Limb (tissue), 2 donors: Measurements from ENCODE around the gene CA11.
A peak's percentile ranks its signal among the peaks of the same experiment; 100 is the strongest.

Source experiments
- DNase-seq, 2 donors: peaks; one replicate each; pipeline ENCODE4 v3.0.0-alpha.2; 2016; ENCODE audit errors: extremely low spot score in 2 of 2

CA11 gene

GRCh38 chr19:48614436-48615230, 31.4 kb downstream of the CA11 start, which contains the start of gene FAM83E:
TSS of gene FAM83E (minus strand) at chr19:48615076. CDS start at chr19:48613372, 1,704 bp downstream.
- DNase-seq: peak in 1 of 2 donors; percentile 49

DNA sequence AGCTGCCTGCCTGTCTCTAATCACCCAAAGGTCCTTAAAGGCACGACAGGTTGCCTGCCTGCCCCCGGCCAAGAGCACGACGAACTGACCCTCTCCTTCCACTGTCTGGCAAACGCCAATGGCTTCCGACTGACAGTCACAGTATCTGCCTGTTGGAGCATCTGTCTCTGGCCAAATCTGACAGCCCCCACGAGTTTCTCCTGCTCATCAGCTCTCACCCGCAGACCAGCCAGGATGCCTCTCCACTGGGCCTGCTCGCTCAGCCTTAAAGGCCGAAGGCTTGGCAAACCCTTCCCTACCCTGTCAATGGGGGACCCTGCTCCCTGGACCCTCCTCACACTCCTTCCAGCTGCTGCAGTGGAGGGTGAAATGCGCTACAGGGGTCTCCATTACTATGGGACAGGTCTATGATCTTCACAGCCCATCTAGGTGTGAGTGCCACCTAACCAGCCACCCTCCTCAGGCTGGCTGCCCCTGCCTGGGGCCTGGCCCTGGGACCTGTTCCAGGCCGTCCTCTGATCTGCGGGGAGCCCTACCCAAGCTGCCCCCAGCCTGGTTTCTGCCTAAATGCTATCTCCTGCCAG, 32.0 kb downstream of the CA11 start:
- DNase-seq: no peak

DNA sequence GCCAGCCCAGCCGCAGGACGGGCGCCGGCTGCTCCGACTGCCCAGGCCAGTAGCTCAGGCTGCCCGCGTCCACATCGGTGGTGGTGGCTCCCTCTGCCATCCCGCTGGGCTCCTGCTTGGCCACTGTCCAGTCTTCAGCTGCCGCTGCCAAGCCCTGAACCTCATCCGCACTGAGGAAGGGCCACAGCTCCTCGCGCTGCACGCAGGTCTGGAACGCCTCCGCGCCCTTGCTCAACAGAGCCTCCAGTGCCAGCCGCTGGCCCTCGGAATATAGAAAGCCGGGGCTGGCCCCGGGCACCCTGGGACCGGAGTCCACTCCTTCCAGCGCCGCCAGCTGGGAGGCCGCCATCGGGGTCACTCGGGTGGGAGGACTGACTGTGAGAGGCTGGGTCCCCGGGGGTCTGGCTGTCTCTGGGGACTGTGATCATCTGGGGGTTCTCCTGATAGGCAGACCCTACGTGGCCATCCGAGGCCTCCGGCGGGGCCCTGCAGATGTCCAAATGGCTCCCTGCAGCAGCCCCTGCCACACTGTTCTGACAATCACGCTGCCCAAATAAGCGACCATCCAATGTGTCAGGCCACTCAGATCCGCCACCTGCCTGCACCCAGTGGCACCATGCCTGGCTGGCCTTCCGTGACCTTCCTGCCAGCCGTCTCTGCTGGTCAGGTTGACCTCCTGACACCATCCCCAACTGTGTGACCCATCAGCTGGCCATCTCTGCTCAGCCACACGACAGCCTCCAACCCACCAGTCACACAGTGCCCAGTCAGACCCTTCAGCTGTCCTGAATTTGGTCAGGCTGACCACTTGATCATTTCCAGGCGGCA, 32.7 kb downstream of the CA11 start:
- DNase-seq: peak in 1 of 2 donors; percentile 40

GRCh38 chr19:48611872-48612271, 34.1 kb downstream of the CA11 start:
- no peak for DNase-seq

DNA sequence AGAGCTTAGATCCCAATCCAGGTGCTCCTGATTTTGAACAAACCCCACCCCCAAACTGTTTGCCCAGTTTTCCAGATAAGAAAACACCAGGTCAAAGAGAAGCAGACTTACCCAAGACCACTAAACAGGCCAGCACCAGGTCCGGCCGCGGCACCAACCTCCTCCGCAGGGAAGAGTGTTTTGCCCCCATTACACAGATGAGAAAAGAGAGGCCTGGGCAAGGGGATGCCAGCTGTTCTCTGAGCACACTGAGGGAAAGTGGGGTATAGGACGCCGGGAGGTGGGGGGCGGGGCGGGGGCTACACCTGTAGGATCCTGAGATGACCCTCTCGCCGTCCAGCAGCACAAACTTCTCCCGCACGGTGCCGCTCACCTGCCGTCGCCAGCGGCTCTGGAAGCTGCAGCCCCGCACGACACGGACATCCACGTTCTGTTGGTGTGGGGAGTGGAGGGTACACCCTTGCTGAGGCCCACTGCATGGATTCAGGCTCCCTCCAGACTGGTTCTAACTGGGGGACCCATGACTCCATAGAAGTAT, 36.3 kb downstream of the CA11 start:
- no peak for DNase-seq

- no peak for DNase-seq
Measured at GRCh38 chr19:48608798-48609263, 37.2 kb downstream of the CA11 start.

GRCh38 chr19:48607359-48607755, 38.6 kb downstream of the CA11 start:
- DNase-seq: no peak

GRCh38 chr19:48606463-48607358, 39.3 kb downstream of the CA11 start, which contains the start of gene SPACA4:
TSS of gene SPACA4 (plus strand) at chr19:48606742. CDS start at chr19:48606979, 237 bp downstream.
- no peak for DNase-seq

GRCh38 chr19:48603850-48604249, 42.1 kb downstream of the CA11 start:
- DNase-seq: no peak

DNA sequence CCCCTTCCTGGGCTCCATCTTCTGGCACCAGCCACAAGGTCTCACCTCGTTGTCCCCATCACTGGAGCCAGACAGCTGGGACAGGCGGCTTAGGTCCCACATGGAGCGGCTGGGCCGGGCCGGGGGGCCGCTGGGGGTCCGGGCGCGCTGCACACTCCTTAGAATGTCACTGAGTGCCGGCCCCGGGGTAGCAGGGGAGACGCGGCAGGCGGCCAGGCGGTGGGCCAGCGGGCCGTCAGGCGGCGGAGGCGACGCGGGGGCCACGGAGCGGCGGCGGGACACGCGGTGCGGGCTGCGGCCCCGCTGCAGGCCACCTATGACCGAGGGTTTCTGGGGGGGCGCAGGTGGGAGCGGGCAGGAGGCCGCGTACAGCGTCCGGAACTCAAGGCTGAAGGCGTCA, 42.5 kb downstream of the CA11 start:
- no peak for DNase-seq

DNA sequence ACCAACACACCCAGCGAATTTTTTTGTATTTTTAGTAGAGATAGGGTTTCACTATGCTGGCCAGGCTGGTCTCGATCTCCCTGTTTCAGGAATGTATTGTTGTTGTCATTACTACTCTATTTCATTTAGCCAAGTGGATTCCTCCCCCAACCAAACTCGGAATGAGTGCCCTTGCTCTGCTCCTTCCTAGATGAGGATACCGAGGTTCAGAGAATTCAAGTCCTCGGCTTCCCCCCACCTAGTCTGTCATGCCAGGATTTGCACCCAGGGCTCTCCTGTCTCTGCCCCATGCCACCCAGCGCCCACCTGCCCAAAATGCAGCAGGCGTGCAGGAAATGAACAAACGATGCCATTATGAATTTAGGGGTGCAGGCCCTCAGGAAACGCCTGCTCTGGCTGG, 43.0 kb downstream of the CA11 start:
- DNase-seq: no peak

- no peak for DNase-seq
Measured at GRCh38 chr19:48600679-48601417, 45.1 kb downstream of the CA11 start.

DNA sequence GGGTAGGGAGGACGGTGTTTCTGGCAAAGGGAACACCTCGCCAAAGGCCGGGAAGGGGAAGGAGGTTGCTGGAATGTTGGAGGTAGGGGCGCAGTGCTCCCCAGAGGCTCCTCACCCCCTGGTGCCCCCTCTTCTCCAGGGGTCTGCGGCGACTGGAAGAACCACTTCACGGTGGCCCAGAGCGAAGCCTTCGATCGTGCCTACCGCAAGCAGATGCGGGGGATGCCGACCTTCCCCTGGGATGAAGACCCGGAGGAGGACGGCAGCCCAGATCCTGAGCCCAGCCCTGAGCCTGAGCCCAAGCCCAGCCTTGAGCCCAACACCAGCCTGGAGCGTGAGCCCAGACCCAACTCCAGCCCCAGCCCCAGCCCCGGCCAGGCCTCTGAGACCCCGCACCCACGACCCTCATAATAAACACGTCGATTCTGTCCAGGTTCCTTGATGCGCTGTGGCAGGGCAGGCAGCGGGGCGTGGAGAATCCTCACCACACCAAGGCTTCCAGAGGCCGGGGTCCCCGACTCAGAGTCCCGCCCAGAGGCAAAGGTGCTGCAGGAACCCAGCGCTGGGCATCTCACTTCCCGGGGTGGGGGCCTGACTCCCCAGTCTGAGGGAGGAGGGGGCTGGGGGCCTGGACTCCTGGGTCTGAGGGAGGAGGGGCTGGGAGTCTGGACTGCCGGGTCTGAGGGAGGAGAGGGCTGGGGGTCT, 46.8 kb downstream of the CA11 start:
- DNase-seq: no peak

GRCh38 chr19:48596679-48597465, 49.1 kb downstream of the CA11 start:
- DNase-seq: no peak

DNA sequence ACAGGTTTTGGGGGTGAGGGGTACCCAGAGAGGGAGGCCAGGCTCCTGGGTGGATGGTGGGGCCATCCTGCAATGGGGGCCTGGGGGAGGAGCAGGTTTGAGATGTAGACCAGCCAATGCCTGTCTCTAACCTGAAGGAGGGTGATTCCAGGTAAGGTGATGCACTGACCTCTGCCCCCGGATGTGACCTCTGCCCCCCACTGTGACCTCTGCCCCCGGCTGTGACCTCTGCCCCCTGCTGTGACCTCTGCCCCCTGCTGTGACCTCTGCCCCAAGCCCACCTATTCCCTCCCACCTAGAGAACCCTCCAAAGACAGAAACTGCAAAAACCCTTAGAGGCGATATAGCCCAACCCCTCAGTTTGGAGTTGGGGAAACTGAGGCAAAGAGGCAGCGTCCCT, 49.8 kb downstream of the CA11 start:
- DNase-seq: no peak

GRCh38 chr19:48595833-48596232, 50.2 kb downstream of the CA11 start:
- no peak for DNase-seq

DNA sequence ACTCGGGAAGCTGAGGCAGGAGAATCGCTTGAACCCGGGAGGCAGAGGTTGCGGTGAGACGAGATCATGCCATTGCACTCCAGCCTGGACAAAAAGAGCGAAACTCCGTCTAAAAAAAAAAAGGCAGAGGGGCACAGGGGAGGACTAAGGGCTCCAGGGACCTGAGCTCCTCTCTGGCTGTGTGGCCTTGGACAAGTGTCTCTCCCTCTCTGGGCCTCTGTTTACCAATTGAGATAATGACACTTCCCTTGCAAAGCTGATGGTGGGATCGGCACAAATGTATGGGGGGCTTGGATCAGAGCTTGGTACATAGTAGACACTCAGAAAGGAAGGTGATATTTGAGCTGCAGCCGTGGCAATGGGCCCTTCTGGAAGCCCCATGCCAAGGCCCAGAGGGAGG, 50.8 kb downstream of the CA11 start:
- no peak for DNase-seq

DNA sequence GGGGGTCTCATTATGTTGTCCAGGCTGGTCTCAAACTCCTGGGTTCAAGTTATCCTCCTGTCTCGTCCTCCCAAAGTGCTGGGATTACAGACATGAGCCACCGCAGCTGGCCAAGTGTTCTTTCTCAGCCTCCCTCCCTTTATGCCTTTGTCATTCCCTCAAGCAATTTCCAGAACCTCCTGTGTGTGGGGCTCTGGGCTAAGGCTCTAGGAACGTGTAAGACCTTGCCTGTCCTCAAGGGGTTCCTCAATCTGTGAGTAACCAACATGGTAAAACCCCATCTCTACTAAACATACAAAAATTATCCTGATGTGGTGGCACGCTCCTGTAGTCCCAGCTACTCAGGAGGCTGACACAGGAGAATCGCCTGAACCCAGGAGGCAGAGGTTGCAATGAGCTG, 55.0 kb downstream of the CA11 start:
- DNase-seq: no peak
